Erythroblast (primary cell): ENCODE measurements around the gene KDELR3.

ENCODE experiments used
- DNase-seq, 2 experiments: peaks; one replicate each; lab custom pipeline; 2025; lab: John Stamatoyannopoulos, UW
- GATA1 ChIP-seq: IDR thresholded peaks from 2 replicates; pipeline ENCODE4 v1.6.1; 2011; ENCODE audit warnings: low read depth, mild to moderate bottlenecking, control low read depth, low read length, moderate library complexity
- POLR2A ChIP-seq: IDR thresholded peaks from 2 replicates; pipeline ENCODE4 v1.6.1; 2011; ENCODE audit warnings: mild to moderate bottlenecking, low read length

KDELR3 gene

GRCh38 chr22:38429499-38430068, 38.3 kb upstream of the KDELR3 start:
- DNase-seq, result no peak
- no peak for TF ChIP-seq POLR2A
- TF ChIP-seq GATA1, result no peak

- TF ChIP-seq GATA1 (no peak), POLR2A (no peak)
Observed at GRCh38 chr22:38431266-38432010, 36.5 kb upstream of the KDELR3 start.

GRCh38 chr22:38432264-38432663, 35.6 kb upstream of the KDELR3 start:
- DNase-seq, result no peak
- TF ChIP-seq GATA1, result no peak
- TF ChIP-seq POLR2A, result no peak

More at GRCh38 chr22:38431266-38432010, 36.5 kb upstream of the KDELR3 start:
- DNase-seq, result no peak

- DNase-seq, result no peak
- no peak for TF ChIP-seq GATA1
- TF ChIP-seq POLR2A, result no peak
Observed at GRCh38 chr22:38433871-38434270, 34.0 kb upstream of the KDELR3 start.

- peak in 1 of 2 experiments; percentile 22 for DNase-seq
- TF ChIP-seq GATA1, result no peak
- TF ChIP-seq POLR2A, result no peak
Observed at GRCh38 chr22:38435010-38435409, 32.9 kb upstream of the KDELR3 start.

- DNase-seq, result no peak
- TF ChIP-seq GATA1 (no peak), POLR2A (no peak)
Observed at GRCh38 chr22:38435965-38436364, 31.9 kb upstream of the KDELR3 start.

- TF ChIP-seq POLR2A, result no peak
- no peak for TF ChIP-seq GATA1
- DNase-seq, result no peak
Observed at GRCh38 chr22:38436629-38437395, 31.1 kb upstream of the KDELR3 start.

GRCh38 chr22:38437416-38437815, 30.5 kb upstream of the KDELR3 start:
- DNase-seq, result no peak
- TF ChIP-seq POLR2A (no peak), GATA1 (no peak)

GRCh38 chr22:38440747-38441350, 27.0 kb upstream of the KDELR3 start:
- no peak for DNase-seq
- no peak for TF ChIP-seq POLR2A
- no peak for TF ChIP-seq GATA1

- DNase-seq, result no peak
- TF ChIP-seq POLR2A (no peak), GATA1 (no peak)
Observed at GRCh38 chr22:38441620-38442287, 26.1 kb upstream of the KDELR3 start.

GRCh38 chr22:38442967-38443627, 24.8 kb upstream of the KDELR3 start:
- no peak for TF ChIP-seq GATA1
- no peak for TF ChIP-seq POLR2A
- no peak for DNase-seq

GRCh38 chr22:38443628-38444521, 24.0 kb upstream of the KDELR3 start:
- no peak for DNase-seq
- TF ChIP-seq GATA1 (no peak), POLR2A (no peak)
